Measurements from ENCODE around the gene SLC44A3.

- TF ChIP-seq POLR2A (IDR thresholded peaks at IDR 0.05) (no peak), CTCF (IDR thresholded peaks at IDR 0.05 in 8 of 11, conservative IDR thresholded peaks at IDR 0.05 in 3 of 11) (no peak)
These were observed 22.1 kb upstream of the SLC44A3 start for GRCh38 chr1:94798054-94798453.

Measured in spleen (tissue), 7 donors.